HG03469 (cell line): ENCODE data around the gene APBB2.
"Not testable (repeated sequence)": the region's sequence is repeated elsewhere in the genome, so short reads cannot be mapped to it uniquely, and the experiment has no call there.

Source experiments
- ATAC-seq: cut with Tn5 transposase; IDR thresholded peaks from one replicate; pipeline ENCODE4 v1.9.1; 2021; ENCODE audit warnings: mild to moderate bottlenecking, moderate library complexity, moderate number of reproducible peaks; ENCODE audit not compliant: unreplicated experiment

The APBB2 gene

DNA sequence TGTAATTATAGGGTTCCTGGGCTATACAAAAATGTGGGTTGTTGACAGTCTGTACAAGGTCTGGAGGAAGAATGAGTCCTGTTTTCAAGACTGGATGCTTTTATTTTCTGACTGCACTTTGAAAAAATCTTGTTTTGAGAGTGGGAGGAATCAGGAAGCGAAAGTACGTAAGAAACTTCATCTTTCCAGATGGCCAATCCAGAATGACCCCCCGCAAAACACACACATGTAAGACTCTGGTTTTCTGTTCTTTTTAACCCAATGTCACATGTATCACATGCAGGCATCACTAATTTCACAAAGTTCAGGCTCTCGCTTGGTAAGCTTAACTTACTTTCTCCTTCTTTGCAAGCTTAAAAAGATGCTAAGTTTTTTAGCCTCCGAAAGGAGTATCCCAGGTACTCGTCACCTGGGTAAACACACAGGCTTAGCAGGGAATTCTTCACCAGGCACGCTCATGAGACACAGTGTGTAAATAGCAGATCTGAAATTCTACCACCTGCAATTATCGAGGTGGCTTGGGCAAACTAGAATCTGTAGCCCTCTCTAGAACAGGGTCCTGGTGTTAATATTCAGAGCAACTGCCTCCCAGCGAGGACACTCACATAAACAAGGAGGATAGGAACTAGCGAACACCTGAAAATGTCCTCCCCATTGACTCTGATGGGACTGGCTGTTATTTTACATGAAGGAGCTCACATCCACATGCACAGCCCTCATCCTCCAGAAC is 373.9 kb downstream of the APBB2 start:
- ATAC-seq = no peak

DNA sequence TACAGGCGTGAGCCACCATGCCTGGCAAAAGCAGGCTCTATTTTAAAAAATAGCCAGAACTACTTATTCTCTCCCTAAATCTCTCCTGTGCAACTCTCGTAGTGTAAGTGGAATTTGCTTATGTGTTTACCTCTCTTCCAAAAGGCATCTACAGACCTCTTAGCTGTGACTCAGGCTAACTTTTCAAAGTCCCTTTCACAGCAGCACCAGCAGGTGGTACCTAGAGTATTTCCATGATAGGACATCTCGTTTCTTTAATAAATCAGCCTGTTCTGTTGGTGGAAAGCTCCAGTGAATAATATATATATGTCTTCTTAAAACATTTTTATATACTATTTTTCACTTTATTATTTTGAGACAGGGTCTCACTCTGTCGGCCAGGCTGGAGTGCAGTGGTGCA is 375.6 kb downstream of the APBB2 start:
- no peak for ATAC-seq

DNA sequence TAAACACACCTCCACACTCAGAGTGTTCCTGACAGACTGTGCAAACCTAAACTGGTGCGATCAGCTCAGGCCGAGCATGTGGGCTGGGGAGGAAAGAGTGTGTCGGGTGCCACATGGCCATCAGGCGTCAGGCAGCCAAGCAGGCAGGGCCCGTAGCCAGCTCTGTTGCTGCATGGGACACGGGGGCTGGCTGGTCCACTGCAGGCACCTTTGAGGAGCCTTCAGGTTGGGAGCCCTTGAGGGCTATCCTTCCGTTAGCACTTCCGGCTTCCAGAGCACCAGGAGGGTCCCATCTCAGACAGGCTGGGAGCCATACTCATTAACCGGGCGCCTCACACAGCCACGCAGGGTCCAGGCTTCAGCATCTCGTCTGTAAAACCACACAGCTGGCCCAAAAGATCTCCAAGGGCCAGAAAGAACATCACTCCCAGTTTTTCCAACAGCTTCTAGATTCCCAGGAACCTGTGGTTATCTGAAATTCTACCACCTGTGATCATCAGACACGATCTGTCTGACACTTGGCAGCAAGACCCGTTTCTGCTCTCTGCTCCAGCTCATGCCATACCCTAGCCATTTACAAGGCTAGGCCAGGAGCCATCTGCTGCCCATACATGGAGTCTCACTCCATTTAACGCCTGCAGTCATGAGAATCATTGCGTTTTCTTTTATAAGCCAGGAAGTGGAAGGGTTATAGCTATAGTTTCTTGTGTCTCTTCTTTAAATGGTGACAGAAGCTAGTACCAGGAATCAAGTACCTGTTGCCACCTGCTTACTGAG is 377.1 kb downstream of the APBB2 start:
- no peak for ATAC-seq

DNA sequence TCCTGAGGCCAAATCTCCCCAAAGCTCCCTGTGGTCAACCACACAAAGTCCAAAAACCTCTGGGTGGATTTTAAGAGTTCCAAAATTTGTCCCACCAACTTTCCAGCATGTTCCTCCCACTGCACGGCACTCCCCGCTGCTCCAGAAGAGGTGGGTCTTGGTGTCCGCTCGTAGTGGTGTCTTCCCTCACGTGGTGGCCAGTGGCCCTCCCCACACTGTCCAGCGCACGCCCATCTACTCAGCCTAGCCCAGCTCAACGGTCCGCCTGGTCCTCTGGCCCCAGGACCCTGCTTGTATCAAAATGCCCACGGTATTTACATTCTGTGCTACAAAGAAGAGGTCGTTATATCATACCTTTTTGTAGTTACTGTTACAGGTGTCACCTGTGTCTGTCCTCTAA is 381.1 kb downstream of the APBB2 start:
- ATAC-seq = no peak

DNA sequence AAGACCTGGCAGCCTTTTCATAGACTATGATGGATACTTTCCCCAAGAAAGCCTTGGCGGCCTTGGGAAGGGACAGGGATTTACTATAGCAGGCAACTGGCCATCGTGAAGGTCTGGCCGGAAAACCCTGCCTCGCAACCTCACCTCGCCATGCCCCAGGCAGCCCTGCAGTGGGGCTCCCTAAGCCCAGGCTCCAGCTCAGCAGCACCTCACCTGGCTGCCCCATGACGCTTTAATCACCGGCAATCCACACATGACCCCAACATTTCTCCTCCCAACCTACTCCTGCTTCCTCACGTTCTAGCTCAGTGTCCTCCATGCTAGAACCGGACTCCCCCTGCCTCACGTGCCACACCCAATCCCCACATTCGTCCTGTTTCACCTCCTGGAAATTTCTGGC is 382.2 kb downstream of the APBB2 start:
- no peak for ATAC-seq

DNA sequence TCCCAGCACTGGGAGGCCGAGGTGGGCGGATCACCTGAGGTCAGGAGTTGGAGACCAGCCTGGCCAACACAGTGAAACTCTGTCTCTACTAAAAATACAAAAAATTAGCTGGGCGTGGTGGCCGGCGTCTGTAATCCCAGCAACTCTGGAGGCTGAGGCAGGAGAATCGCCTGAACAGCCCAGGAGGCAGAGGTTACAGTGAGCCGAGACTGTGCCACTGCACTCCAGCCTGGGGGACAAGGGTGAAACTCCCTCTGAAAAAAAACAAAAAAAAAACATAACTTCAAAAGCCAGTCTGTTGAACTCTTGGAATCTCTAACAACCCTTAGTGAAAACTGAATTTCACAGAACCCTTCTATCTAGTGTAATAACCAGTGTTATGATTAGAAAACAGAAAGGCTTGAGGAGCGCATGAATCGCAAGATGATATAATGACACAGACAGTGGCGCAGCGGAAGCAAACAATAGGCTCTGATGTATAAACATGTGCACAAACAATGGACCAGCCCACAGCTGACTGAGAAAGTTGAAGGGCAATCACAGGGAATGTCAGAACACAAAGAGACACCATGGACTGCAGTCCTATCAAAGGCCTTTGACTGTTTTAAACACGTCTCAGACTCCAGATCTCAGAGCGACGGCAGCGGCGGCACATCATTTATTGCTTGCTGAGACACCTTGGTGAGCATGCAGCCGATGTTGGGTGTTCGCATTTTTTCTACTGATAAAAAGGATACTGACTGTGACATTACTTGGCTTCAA is 383.0 kb downstream of the APBB2 start:
- ATAC-seq = no peak

DNA sequence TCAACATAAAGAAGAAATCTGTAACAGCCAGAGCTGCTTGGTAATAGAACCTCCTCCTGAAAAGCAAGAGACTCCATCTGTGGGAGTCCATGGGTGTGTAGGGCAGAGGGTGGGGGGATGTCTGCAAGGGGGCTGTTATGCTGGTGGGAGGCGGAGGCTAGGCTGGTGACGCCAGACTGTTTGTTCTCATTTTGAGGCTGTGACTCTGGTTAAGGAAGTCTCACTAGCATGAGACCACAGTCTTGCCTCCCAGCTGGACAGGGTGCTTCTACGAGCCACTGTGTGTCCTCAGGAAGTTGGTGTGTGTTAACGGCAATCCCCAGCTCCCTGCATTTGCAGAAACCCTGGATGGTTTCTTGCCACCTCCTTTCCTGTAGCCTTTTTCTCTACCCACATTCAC is 384.8 kb downstream of the APBB2 start:
- ATAC-seq = no peak

DNA sequence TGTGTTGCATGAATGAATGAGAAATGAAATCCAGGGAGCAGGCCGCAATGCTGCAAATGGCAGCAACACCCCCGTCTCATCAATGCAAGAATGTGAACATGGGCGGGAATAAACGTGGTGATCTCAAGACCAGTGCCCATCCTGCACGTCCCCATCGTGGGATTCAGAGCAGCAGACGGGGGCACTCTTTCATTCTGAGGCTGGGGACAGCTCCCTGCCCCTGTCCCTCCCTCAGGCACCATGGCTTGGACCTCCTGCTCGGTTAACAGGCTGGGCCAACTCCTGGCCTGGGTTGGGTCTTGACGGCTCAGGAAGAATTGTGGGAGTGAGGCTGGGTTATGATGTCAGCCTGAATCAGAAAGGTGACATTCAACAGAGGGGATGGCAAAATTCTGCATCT is 385.7 kb downstream of the APBB2 start:
- no peak for ATAC-seq

DNA sequence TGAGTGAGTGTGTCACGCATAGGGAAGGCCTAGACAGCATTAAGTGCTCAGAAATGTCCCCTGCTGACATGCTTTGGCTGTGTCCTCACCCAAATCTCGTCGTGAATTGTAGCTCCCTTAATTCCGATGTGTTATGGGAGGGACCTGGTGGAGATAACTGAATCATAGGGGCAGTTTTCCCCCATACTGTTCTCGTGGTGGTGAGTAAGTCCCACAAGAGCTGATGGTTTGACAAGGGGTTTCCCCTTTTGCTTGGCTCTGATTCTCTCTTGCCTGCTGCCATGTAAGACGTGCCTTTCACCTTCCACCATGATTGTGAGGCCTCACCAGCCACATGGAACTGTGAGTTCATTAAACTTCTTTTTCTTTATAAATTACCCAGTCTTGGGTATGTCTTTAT is 386.6 kb downstream of the APBB2 start:
- ATAC-seq = no peak

DNA sequence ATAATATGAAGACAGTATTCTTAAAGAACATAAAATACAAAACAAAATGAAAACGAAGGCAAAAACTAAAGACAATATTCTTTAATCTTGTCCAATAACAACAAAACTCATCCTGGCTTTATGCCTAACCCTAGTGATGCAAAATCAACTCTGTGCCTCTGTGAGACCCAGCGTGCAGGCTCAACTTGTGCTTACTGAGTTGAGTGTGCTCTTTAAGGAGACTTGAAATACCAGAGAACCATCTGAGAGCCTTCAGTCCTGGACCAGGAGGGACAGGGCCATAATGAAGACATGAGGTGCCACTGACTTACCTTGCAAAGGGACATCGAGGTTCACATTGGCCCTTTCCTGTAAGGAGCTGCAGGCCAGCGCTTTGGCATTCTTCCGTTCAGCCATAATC is 387.5 kb downstream of the APBB2 start:
- no peak for ATAC-seq

DNA sequence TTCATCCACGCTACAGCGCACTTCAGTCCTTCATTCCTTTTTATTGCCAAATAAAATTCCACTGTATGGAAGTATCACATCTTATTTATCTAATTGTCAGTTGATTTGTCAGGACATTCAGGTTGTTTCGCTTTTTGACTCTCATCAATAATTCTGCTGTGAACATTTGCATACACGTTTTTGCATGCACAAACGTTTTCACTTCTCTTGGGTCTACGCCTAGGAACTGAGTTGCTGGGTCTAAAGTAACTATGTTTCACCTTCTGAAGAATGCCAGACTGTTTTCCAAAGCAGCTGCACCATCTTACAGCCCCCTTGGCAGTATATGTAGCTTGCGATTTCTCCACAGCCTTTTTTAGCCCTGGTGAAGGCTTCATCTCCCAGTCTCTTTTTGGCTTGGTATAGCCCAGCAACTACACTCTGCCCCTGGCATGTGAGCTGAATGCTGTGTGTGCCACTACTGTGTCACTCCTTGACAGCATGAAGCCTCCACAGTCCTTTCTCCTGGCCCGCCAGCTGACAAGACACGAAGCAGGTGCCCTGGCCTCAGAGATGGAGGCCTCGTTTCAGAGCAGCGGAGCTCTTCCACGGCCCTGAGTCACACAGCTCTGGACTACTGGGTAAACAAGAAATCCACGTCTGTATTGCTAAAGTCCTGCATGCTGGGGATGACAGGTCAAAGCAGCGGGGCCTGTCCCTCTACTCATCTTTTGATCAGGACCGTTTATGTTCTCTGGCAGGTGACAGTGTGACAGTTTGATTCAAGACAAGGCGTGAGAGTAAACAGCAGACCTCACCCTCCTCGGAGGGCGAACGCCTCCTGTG is 389.1 kb downstream of the APBB2 start:
- no peak for ATAC-seq

DNA sequence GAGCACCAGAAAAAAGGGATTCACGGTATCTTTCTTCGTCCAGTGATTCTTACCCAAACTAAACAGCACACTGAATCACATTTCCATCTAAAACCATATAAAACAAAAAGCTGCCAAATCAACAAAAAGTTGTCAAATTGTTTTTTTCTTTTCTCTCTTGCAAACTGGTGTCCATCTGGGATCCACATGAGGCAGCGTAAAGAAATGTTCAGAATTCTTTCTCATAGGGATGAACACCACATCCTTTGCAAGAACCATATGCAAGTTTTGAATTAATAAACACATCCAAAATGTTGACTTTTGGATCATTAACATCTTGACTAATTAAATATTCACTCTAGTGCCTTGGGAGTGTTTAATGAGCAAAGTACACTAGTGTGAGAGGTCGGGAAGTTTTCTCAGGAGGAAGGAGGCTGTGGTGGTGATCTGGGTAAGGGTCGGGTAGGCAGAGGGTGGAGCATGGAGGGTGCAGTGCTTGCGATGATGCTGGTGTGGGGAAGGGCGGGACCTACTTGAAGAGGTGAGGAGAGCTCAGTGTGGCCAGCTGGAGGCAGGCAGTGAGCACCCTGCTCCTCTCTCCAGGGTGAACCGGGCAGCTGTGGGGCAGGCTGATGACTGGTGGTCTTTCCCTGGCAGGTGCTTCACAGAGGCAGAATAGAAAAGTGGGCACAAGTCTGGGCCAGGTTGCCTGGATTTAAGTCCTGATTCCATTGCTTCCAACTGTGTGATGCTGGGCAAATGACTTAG is 391.7 kb downstream of the APBB2 start:
- ATAC-seq = no peak

DNA sequence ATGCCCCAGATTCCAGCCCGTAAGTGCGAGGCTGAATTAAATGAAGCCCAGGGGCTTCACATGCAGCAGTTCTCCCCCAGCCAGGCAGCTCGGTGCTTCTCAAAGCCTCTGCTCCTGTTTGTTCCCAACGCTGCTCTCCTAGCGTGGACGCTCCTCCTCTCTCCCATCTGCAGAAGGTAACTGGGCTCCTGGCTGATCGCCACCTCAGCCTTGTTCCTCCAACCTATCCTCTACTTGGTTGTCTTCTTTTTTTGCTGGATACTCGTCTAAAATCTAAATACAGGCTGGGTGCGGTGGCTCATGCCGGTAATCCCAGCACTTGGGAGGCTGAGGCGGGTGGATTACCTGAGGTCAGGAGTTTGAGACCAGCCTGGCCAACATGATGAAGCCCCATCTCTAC is 394.2 kb downstream of the APBB2 start:
- ATAC-seq = no peak

DNA sequence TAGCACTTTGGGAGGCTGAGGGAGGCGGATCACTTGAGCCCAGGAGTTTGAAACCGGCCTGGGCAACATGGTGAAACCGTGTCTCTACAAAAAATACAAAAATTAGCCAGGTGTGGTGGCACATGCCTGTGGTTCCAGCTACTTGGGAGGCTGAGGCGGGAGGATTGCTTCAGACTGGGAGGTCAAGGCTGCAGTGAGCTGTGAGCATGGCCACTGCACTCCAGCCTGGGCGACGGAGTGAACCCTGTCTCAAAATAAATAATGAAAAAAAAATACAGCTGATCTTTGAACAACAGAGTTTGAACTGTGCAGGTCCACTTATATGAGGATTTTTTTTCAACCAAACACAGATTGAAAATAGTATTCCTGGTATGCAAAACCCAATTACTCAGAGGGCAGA is 397.2 kb downstream of the APBB2 start:
- not testable (repeated sequence) for ATAC-seq

DNA sequence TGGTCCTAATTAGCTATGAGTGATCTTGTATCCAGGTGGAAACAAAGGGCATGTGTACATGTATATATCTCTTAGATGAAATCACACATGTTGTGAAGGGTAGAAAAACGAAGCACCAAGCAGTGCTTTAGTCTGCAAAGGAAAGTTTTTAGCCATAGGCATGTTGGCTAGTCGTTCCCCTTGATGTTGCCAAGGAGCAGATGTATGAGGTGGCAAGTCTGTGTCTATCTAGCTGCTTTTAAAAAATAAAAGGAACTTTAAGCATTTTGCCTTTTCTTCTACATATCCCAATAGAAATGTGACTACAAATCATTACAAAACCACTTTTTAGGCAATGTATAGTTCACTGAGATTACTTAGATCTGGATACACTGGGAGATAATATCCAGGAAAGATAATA is 401.5 kb downstream of the APBB2 start:
- ATAC-seq = no peak

DNA sequence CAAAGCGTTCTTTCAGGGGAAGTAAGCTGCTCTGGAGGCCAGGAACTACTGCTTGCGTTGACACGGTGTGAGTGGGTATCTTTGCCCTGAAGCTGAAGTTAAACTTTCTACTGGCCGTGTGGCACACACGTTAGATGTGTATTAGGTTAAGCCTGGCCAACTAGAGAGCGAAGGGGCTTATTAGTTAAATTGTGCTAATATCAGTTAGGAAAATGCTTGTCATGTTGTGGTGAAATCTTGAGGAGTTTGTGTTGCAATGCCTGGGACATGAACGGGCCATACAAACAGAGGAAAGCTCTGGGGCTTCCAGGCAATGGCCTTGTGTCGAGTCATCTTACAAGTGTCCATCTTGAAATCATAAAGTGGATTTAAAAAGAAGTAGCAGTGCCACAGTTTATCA is 402.0 kb downstream of the APBB2 start:
- ATAC-seq = no peak

DNA sequence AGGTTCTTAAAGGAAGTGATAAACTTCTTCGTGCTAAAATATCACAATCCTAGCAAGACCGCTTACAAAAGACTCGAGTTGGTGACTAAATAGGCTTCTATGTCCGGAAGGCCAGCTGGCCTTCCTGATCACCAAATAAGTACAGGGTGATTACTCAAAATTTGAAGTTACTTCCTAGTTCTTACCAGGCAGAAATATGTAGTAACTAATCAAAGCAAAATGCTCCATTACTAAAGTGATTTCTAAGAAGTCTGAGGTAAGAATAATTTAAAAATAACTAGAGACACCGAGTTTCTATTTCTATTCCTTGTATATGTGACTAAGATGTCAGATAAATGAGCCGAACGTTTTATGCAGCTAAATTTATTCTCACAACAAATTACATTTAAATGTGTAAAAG is 402.4 kb downstream of the APBB2 start:
- no peak for ATAC-seq

DNA sequence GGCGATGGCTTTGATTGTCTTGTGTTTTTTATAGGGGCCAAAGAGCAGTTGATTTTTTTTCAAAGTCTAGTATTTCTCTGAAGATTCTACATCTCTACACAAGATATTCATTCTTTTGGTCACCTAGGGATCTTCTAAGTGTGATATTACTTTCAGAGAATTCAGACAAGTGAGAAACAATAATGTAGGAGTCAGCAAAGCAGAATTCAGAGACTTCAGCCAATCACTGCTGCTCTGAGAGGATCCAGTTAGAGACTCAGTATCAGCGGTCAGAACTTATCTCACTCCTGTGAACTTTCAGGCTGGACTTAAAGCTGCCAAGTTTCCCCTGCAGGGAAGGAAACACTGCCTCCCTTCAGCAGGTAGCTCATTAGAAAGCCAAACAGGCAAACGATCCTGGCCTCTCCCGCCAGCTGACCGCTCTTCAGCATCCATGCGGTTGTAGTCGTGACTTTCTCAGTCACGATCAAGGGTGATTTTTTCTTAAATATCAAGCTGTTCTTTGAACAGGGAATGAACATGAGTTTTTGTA is 405.4 kb downstream of the APBB2 start:
- no peak for ATAC-seq

DNA sequence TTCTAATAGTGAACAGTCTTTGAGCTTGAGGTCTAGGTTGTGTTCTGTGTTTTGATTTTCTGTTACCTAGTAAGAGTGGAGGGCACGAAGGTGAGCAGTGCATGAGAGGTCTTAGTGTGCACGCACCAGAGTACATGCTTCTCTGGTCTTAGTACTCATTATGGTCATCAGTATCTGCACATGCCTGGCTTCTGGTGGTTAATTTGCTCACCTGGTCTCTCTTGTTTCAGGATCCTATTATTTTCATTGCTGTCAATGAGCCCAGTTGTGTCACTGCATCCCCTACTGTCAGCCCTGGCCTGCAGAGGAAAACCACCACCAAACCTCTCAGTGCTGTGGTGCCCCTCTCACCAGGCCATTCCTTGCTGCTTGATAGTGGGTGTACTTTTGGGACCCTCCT is 409.7 kb downstream of the APBB2 start:
- ATAC-seq = no peak

DNA sequence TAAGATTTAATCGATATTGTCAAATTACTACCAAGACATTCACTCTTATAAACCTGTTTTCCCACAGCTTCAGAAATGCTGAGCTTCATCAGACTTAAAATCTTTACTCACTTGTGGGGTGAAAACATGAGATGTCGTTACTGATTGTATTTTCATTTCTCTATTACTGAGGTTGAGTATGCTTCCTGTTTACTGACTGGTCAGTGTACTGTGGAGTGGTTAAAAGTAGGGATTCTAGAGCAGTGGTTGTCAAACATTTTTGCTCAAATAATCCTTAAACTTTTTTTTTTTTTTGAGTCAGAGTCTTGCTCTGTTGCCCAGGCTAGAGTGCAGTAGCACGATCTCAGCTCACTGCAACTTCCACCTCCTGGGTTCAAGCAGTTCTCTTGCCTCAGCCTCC is 414.3 kb downstream of the APBB2 start:
- ATAC-seq = no peak
